HL-60 (cell line): ENCODE results near the gene PRKCE.

Source experiments
- DNase-seq, 2 experiments: peaks; one replicate each; pipeline ENCODE4 v3.0.0-alpha.2; 2010 to 2020; ENCODE audit warnings: low read depth in 1 of 2, low spot score in 1 of 2
- H3K27ac ChIP-seq: fragments of 250-450 bp; sonication (Bioruptor Pico); replicated peaks from 2 replicates; pipeline ENCODE4 v1.5.1; 2020; ENCODE audit warnings: mild to moderate bottlenecking, moderate library complexity
- H3K27me3 ChIP-seq: fragments of 250-450 bp; sonication (Bioruptor Pico); 2 replicates; pipeline ENCODE4 v1.5.1; 2021; ENCODE audit warnings: mild to moderate bottlenecking, moderate library complexity; ENCODE audit not compliant: insufficient read depth, poor library complexity, severe bottlenecking
- H3K4me3 ChIP-seq: replicated peaks from 2 replicates; pipeline ENCODE4 v1.5.1; 2011; ENCODE audit warnings: mild to moderate bottlenecking, control low read depth, low read length; ENCODE audit not compliant: insufficient read depth
- CTCF ChIP-seq: IDR thresholded peaks from one replicate; pipeline ENCODE4 v1.5.1; 2011; ENCODE audit warnings: low read length, control low read depth, inconsistent platforms; ENCODE audit not compliant: insufficient read depth
- GABPA ChIP-seq: IDR thresholded peaks from 2 replicates; pipeline ENCODE4 v1.6.1; 2012; ENCODE audit warnings: low read depth
- POLR2AphosphoS5 ChIP-seq: IDR thresholded peaks from 2 replicates; pipeline ENCODE4 v1.6.1; 2012; ENCODE audit warnings: low read depth
- SPI1 ChIP-seq: IDR thresholded peaks from 2 replicates; pipeline ENCODE4 v1.6.1; 2012; ENCODE audit warnings: low read depth, mild to moderate bottlenecking, borderline replicate concordance
- TF ChIP-seq, protein P1 (sequence below): IDR thresholded peaks from 2 replicates; pipeline ENCODE4 v1.6.1; 2012; ENCODE audit warnings: low read depth; ENCODE audit not compliant: insufficient replicate concordance

The PRKCE gene

GRCh38 chr2:45625824-45626223 is 25.7 kb upstream of the PRKCE start:
- no peak for DNase-seq
- no peaks in the 10 kb centered on the region for H3K27me3 ChIP-seq
- TF ChIP-seq POLR2AphosphoS5 (no peak), GABPA (no peak), CTCF (no peak), SPI1 (no peak)
- TF ChIP-seq, protein P1, sequence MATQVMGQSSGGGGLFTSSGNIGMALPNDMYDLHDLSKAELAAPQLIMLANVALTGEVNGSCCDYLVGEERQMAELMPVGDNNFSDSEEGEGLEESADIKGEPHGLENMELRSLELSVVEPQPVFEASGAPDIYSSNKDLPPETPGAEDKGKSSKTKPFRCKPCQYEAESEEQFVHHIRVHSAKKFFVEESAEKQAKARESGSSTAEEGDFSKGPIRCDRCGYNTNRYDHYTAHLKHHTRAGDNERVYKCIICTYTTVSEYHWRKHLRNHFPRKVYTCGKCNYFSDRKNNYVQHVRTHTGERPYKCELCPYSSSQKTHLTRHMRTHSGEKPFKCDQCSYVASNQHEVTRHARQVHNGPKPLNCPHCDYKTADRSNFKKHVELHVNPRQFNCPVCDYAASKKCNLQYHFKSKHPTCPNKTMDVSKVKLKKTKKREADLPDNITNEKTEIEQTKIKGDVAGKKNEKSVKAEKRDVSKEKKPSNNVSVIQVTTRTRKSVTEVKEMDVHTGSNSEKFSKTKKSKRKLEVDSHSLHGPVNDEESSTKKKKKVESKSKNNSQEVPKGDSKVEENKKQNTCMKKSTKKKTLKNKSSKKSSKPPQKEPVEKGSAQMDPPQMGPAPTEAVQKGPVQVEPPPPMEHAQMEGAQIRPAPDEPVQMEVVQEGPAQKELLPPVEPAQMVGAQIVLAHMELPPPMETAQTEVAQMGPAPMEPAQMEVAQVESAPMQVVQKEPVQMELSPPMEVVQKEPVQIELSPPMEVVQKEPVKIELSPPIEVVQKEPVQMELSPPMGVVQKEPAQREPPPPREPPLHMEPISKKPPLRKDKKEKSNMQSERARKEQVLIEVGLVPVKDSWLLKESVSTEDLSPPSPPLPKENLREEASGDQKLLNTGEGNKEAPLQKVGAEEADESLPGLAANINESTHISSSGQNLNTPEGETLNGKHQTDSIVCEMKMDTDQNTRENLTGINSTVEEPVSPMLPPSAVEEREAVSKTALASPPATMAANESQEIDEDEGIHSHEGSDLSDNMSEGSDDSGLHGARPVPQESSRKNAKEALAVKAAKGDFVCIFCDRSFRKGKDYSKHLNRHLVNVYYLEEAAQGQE, result no peak
- no peak overlapping the region for H3K4me3 ChIP-seq
- no peak overlapping the region for H3K27ac ChIP-seq

GRCh38 chr2:45626387-45627221 is 24.9 kb upstream of the PRKCE start:
- no peaks in the 10 kb centered on the region for H3K27me3 ChIP-seq
- no peak overlapping the region for H3K27ac ChIP-seq
- H3K4me3 ChIP-seq, result no peak overlapping the region
- peak in 1 of 2 experiments; percentile 7 for DNase-seq
- TF ChIP-seq CTCF, result no peak
- TF ChIP-seq, protein P1, result no peak
- no peak for TF ChIP-seq SPI1
- TF ChIP-seq GABPA, result no peak
- no peak for TF ChIP-seq POLR2AphosphoS5

GRCh38 chr2:45627911-45628310 is 23.6 kb upstream of the PRKCE start:
- no peak for DNase-seq
- no peak for TF ChIP-seq POLR2AphosphoS5

GRCh38 chr2:45629971-45630370 is 21.5 kb upstream of the PRKCE start:
- Histone ChIP-seq H3K27me3 (no peaks in the 10 kb centered on the region), H3K4me3 (no peak overlapping the region), H3K27ac (no peak overlapping the region)
- TF ChIP-seq CTCF, result no peak
- no peak for TF ChIP-seq SPI1
- no peak for TF ChIP-seq POLR2AphosphoS5
- TF ChIP-seq, protein P1, result no peak
- TF ChIP-seq GABPA, result no peak
- no peak for DNase-seq

More at GRCh38 chr2:45627911-45628310, 23.6 kb upstream of the PRKCE start:
- no peaks in the 10 kb centered on the region for H3K27me3 ChIP-seq
- H3K4me3 ChIP-seq, result no peak overlapping the region
- no peak overlapping the region for H3K27ac ChIP-seq
